ENCODE data around the gene DLG2.

The DLG2 gene

GRCh38 chr11:85540635-85541205 is 86.4 kb downstream of the DLG2 start:
- TF ChIP-seq SIN3A (IDR thresholded peaks at IDR 0.05; ENCODE audit: borderline replicate concordance, insufficient read depth, low read length), result no peak
- TF ChIP-seq, protein P1, sequence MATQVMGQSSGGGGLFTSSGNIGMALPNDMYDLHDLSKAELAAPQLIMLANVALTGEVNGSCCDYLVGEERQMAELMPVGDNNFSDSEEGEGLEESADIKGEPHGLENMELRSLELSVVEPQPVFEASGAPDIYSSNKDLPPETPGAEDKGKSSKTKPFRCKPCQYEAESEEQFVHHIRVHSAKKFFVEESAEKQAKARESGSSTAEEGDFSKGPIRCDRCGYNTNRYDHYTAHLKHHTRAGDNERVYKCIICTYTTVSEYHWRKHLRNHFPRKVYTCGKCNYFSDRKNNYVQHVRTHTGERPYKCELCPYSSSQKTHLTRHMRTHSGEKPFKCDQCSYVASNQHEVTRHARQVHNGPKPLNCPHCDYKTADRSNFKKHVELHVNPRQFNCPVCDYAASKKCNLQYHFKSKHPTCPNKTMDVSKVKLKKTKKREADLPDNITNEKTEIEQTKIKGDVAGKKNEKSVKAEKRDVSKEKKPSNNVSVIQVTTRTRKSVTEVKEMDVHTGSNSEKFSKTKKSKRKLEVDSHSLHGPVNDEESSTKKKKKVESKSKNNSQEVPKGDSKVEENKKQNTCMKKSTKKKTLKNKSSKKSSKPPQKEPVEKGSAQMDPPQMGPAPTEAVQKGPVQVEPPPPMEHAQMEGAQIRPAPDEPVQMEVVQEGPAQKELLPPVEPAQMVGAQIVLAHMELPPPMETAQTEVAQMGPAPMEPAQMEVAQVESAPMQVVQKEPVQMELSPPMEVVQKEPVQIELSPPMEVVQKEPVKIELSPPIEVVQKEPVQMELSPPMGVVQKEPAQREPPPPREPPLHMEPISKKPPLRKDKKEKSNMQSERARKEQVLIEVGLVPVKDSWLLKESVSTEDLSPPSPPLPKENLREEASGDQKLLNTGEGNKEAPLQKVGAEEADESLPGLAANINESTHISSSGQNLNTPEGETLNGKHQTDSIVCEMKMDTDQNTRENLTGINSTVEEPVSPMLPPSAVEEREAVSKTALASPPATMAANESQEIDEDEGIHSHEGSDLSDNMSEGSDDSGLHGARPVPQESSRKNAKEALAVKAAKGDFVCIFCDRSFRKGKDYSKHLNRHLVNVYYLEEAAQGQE (IDR thresholded peaks at IDR 0.05; ENCODE audit: insufficient read depth in 1 of 2, low read depth in 2 of 2, low read length in 2 of 2), result no peak
- TF ChIP-seq TAF1 (IDR thresholded peaks at IDR 0.05; ENCODE audit: borderline replicate concordance, insufficient read depth, low read length), result no peak
- no peak for TF ChIP-seq POLR2AphosphoS5 (IDR thresholded peaks at IDR 0.05; ENCODE audit: low read depth, low read length)
- no peak for TF ChIP-seq FOXP2 (optimal IDR thresholded peaks at IDR 0.05; ENCODE audit: borderline replicate concordance, extremely low read depth, extremely low read length, insufficient read depth)

- TF ChIP-seq, protein P1 (IDR thresholded peaks at IDR 0.05; ENCODE audit: insufficient read depth in 1 of 2, low read depth in 2 of 2, low read length in 2 of 2), result no peak
- TF ChIP-seq POLR2AphosphoS5 (IDR thresholded peaks at IDR 0.05; ENCODE audit: low read depth, low read length) (no peak), SIN3A (IDR thresholded peaks at IDR 0.05; ENCODE audit: borderline replicate concordance, insufficient read depth, low read length) (no peak), TAF1 (IDR thresholded peaks at IDR 0.05; ENCODE audit: borderline replicate concordance, insufficient read depth, low read length) (no peak), FOXP2 (optimal IDR thresholded peaks at IDR 0.05; ENCODE audit: borderline replicate concordance, extremely low read depth, extremely low read length, insufficient read depth) (no peak)
Measured at GRCh38 chr11:85540181-85540580, 87.0 kb downstream of the DLG2 start.

DNA sequence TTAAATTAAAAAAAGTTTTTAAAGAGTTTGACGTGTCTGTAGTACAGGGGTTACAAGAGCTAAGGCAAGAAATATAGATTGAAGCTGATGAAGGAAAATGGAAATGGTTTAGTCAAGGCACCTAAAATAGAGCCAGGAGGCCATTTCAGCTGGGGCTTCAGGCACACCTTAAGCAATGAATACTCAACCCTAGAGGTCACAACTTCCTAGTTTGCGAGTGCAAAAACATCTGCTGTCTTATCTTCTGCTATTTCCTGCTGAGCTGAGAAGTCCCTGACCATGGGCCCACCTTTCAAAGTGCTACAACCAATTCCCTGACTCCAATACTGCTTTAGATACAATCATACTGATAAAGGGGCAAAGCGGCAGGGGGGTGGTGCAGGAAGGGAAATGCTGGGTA is 87.4 kb downstream of the DLG2 start:
- TF ChIP-seq POLR2AphosphoS5 (IDR thresholded peaks at IDR 0.05; ENCODE audit: low read depth, low read length) (no peak), FOXP2 (optimal IDR thresholded peaks at IDR 0.05; ENCODE audit: borderline replicate concordance, extremely low read depth, extremely low read length, insufficient read depth) (no peak), TAF1 (IDR thresholded peaks at IDR 0.05; ENCODE audit: borderline replicate concordance, insufficient read depth, low read length) (no peak), SIN3A (IDR thresholded peaks at IDR 0.05; ENCODE audit: borderline replicate concordance, insufficient read depth, low read length) (no peak)

- TF ChIP-seq, protein P1 (IDR thresholded peaks at IDR 0.05; ENCODE audit: insufficient read depth in 1 of 2, low read depth in 2 of 2, low read length in 2 of 2), result no peak
- TF ChIP-seq SIN3A (IDR thresholded peaks at IDR 0.05; ENCODE audit: borderline replicate concordance, insufficient read depth, low read length), result no peak
- no peak for TF ChIP-seq FOXP2 (optimal IDR thresholded peaks at IDR 0.05; ENCODE audit: borderline replicate concordance, extremely low read depth, extremely low read length, insufficient read depth)
- TF ChIP-seq POLR2AphosphoS5 (IDR thresholded peaks at IDR 0.05; ENCODE audit: low read depth, low read length), result no peak
- no peak for TF ChIP-seq TAF1 (IDR thresholded peaks at IDR 0.05; ENCODE audit: borderline replicate concordance, insufficient read depth, low read length)
Measured at GRCh38 chr11:85539029-85539689, 88.0 kb downstream of the DLG2 start.

GRCh38 chr11:85536438-85536837 is 90.7 kb downstream of the DLG2 start:
- TF ChIP-seq FOXP2 (optimal IDR thresholded peaks at IDR 0.05; ENCODE audit: borderline replicate concordance, extremely low read depth, extremely low read length, insufficient read depth), result no peak
- no peak for TF ChIP-seq POLR2AphosphoS5 (IDR thresholded peaks at IDR 0.05; ENCODE audit: low read depth, low read length)
- no peak for TF ChIP-seq SIN3A (IDR thresholded peaks at IDR 0.05; ENCODE audit: borderline replicate concordance, insufficient read depth, low read length)

- TF ChIP-seq SIN3A (IDR thresholded peaks at IDR 0.05; ENCODE audit: borderline replicate concordance, insufficient read depth, low read length), result no peak
- TF ChIP-seq POLR2AphosphoS5 (IDR thresholded peaks at IDR 0.05; ENCODE audit: low read depth, low read length), result no peak
- TF ChIP-seq FOXP2 (optimal IDR thresholded peaks at IDR 0.05; ENCODE audit: borderline replicate concordance, extremely low read depth, extremely low read length, insufficient read depth), result no peak
- TF ChIP-seq TAF1 (IDR thresholded peaks at IDR 0.05; ENCODE audit: borderline replicate concordance, insufficient read depth, low read length), result no peak
- TF ChIP-seq, protein P1 (IDR thresholded peaks at IDR 0.05; ENCODE audit: insufficient read depth in 1 of 2, low read depth in 2 of 2, low read length in 2 of 2), result no peak
Measured at GRCh38 chr11:85534806-85535205, 92.3 kb downstream of the DLG2 start.
